ENCODE measurements around the gene RAPGEF4.

- no peak for TF ChIP-seq POLR2A (IDR thresholded peaks at IDR 0.05; ENCODE audit: low read length)
- no peak for TF ChIP-seq GATA1 (IDR thresholded peaks at IDR 0.05; ENCODE audit: low read depth, low read length)
These were observed 292.5 kb downstream of the RAPGEF4 start for GRCh38 chr2:173028141-173028540.

Data from erythroblast (primary cell).